Measurements from ENCODE around the gene HBS1L.

HBS1L gene

DNA sequence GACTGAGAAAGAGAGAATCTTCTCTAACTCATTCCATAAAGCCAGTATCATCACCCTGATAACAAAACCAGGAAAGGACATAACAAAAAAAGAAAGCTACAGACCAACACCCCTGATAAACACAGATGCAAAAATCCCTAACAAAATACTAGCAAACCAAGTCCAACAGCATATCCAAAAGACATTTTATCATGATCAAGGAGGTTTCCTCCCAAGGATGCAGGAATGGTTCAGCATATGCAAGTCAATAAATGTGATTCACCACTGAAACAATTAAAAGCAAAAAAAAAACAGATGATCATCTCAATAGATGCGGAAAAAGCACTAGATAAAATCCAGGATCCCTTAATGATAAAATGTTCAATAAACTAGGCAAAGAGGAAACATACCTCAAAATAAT lies 80.3 kb downstream of the HBS1L start:
- H3K23ac ChIP-seq (ENCODE audit: low read depth, low read length, poor library complexity) = no peak overlapping the region
- WGBS, 2 donors (ENCODE audit: extremely low coverage in 2 of 2, insufficient read length in 2 of 2, insufficient replicate concordance in 1 of 2) = no CpG with 5 or more reads among the region's 1 CpG
- no peak overlapping the region for H2AFZ ChIP-seq (ENCODE audit: low read length)
- no peaks in the 10 kb centered on the region for H3K9me3 ChIP-seq (replicated peaks in 1 of 2; ENCODE audit: control insufficient read depth in 2 of 2, insufficient read depth in 1 of 2, low read depth in 1 of 2, low read length in 2 of 2)
- no peak overlapping the region for H2BK12ac ChIP-seq (ENCODE audit: low read length)
- no peak overlapping the region for H3K27ac ChIP-seq (replicated peaks; ENCODE audit: low read length)
- H3K4ac ChIP-seq (ENCODE audit: low read length) = no peak overlapping the region
- no peak overlapping the region for H3K9ac ChIP-seq (ENCODE audit: low read depth, low read length, poor library complexity)
- no peak overlapping the region for H3K14ac ChIP-seq (ENCODE audit: low read length)
- H3K27me3 ChIP-seq (ENCODE audit: control insufficient read depth in 3 of 3, insufficient read depth in 3 of 3, low read depth in 1 of 3, low read length in 3 of 3) = no peaks in the 10 kb centered on the region
- no peaks in the 10 kb centered on the region for H3K79me1 ChIP-seq (ENCODE audit: low read depth, low read length)
- H3K36me3 ChIP-seq (replicated peaks in 1 of 2; ENCODE audit: control insufficient read depth in 2 of 2, insufficient read depth in 2 of 2, low read length in 2 of 2) = peaks cover 3 to 60% of the 10 kb centered on the region in 2 donors
- no peak for DNase-seq (ENCODE audit: low spot score)
- no peak overlapping the region for H2BK5ac ChIP-seq (ENCODE audit: low read length)
- H2BK15ac ChIP-seq (ENCODE audit: low read length) = no peak overlapping the region
- H3K18ac ChIP-seq (ENCODE audit: low read length) = no peak overlapping the region
- no peak overlapping the region for H2AK5ac ChIP-seq (ENCODE audit: low read depth, low read length)
- H3K4me1 ChIP-seq (ENCODE audit: control insufficient read depth in 2 of 2, insufficient read depth in 1 of 2, low read depth in 1 of 2, low read length in 2 of 2) = no peaks in the 10 kb centered on the region
- no peak overlapping the region for H3K4me2 ChIP-seq (ENCODE audit: insufficient read depth, low read length, poor library complexity, severe bottlenecking)
- no peak overlapping the region for H2BK120ac ChIP-seq (ENCODE audit: low read depth, low read length)
- H4K91ac ChIP-seq (ENCODE audit: low read depth, low read length, poor library complexity) = no peak overlapping the region
- no peak overlapping the region for H4K8ac ChIP-seq (ENCODE audit: low read depth, low read length)
- H3K4me3 ChIP-seq (ENCODE audit: low read length in 2 of 2) = no peak overlapping the region

GRCh38 chr6:134967711-134968110 lies 86.9 kb downstream of the HBS1L start:
- no peaks in the 10 kb centered on the region for H3K9me3 ChIP-seq (replicated peaks in 1 of 2; ENCODE audit: control insufficient read depth in 2 of 2, insufficient read depth in 1 of 2, low read depth in 1 of 2, low read length in 2 of 2)
- no peak overlapping the region for H3K4me2 ChIP-seq (ENCODE audit: insufficient read depth, low read length, poor library complexity, severe bottlenecking)
- no CpG with 5 or more reads among the region's 1 CpG for WGBS, 2 donors (ENCODE audit: extremely low coverage in 2 of 2, insufficient read length in 2 of 2, insufficient replicate concordance in 1 of 2)
- no peak overlapping the region for H2BK12ac ChIP-seq (ENCODE audit: low read length)
- H2BK120ac ChIP-seq (ENCODE audit: low read depth, low read length) = no peak overlapping the region
- no peak overlapping the region for H3K9ac ChIP-seq (ENCODE audit: low read depth, low read length, poor library complexity)
- H4K8ac ChIP-seq (ENCODE audit: low read depth, low read length) = no peak overlapping the region
- H3K79me1 ChIP-seq (ENCODE audit: low read depth, low read length) = no peaks in the 10 kb centered on the region
- H3K27ac ChIP-seq (replicated peaks; ENCODE audit: low read length) = no peak overlapping the region
- DNase-seq (ENCODE audit: low spot score) = no peak
- no peak overlapping the region for H3K14ac ChIP-seq (ENCODE audit: low read length)
- no peaks in the 10 kb centered on the region for H3K27me3 ChIP-seq (ENCODE audit: control insufficient read depth in 3 of 3, insufficient read depth in 3 of 3, low read depth in 1 of 3, low read length in 3 of 3)
- H3K18ac ChIP-seq (ENCODE audit: low read length) = no peak overlapping the region
- H2AFZ ChIP-seq (ENCODE audit: low read length) = no peak overlapping the region
- H3K4me1 ChIP-seq (ENCODE audit: control insufficient read depth in 2 of 2, insufficient read depth in 1 of 2, low read depth in 1 of 2, low read length in 2 of 2) = no peaks in the 10 kb centered on the region
- H3K36me3 ChIP-seq (replicated peaks in 1 of 2; ENCODE audit: control insufficient read depth in 2 of 2, insufficient read depth in 2 of 2, low read length in 2 of 2) = peaks cover 0 to 55% of the 10 kb centered on the region in 2 donors
- no peak overlapping the region for H3K23ac ChIP-seq (ENCODE audit: low read depth, low read length, poor library complexity)
- no peak overlapping the region for H2BK5ac ChIP-seq (ENCODE audit: low read length)
- no peak overlapping the region for H2AK5ac ChIP-seq (ENCODE audit: low read depth, low read length)
- H2BK15ac ChIP-seq (ENCODE audit: low read length) = no peak overlapping the region
- no peak overlapping the region for H3K4ac ChIP-seq (ENCODE audit: low read length)
- no peak overlapping the region for H3K4me3 ChIP-seq (ENCODE audit: low read length in 2 of 2)
- no peak overlapping the region for H4K91ac ChIP-seq (ENCODE audit: low read depth, low read length, poor library complexity)

DNA sequence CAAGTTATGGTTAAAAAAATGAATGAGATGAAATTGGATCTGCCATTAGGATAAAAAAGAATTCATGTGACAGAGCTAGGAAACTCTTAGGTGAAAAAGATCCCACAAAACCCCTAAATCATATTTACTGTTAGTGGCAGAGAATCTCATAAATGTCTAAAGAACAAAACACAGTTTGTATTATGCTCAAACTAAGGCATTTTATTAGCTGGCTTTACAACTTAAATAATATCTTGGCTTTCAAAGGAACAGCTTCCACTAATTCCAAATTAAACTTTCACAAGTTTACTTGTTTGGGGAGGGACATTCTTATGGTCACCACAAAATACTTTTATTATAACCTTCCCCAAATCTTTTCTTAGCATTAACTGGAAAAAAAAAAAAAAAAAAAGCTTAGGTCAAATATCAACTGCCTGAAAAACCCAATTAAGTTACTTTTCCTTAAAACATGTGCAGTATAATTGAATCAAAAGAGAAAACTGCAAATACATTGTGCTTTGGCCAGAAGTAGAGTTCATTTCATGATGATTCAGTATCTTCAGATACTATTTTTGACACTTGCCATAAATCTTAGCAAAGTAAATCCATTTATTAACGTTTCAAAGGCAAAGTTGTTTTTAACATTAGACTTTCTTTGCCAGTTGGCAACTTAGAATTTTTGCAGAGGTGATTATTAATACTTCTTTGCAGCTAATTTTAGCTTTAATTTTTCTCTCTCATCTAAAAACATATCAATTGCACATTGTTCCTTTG lies 90.0 kb downstream of the HBS1L start:
- Histone ChIP-seq H3K27me3 (ENCODE audit: control insufficient read depth in 3 of 3, insufficient read depth in 3 of 3, low read depth in 1 of 3, low read length in 3 of 3) (no peaks in the 10 kb centered on the region), H2BK120ac (ENCODE audit: low read depth, low read length) (no peak overlapping the region), H2AK5ac (ENCODE audit: low read depth, low read length) (no peak overlapping the region), H3K79me1 (ENCODE audit: low read depth, low read length) (no peaks in the 10 kb centered on the region), H3K9me3 (replicated peaks in 1 of 2; ENCODE audit: control insufficient read depth in 2 of 2, insufficient read depth in 1 of 2, low read depth in 1 of 2, low read length in 2 of 2) (peaks cover 0 to 9% of the 10 kb centered on the region in 2 donors), H3K4me2 (ENCODE audit: insufficient read depth, low read length, poor library complexity, severe bottlenecking) (no peak overlapping the region), H3K4ac (ENCODE audit: low read length) (no peak overlapping the region), H2AFZ (ENCODE audit: low read length) (no peak overlapping the region), H2BK15ac (ENCODE audit: low read length) (no peak overlapping the region), H4K8ac (ENCODE audit: low read depth, low read length) (no peak overlapping the region), H3K36me3 (replicated peaks in 1 of 2; ENCODE audit: control insufficient read depth in 2 of 2, insufficient read depth in 2 of 2, low read length in 2 of 2) (peaks cover 0 to 70% of the 10 kb centered on the region in 2 donors), H2BK12ac (ENCODE audit: low read length) (no peak overlapping the region), H3K27ac (replicated peaks; ENCODE audit: low read length) (no peak overlapping the region), H3K23ac (ENCODE audit: low read depth, low read length, poor library complexity) (no peak overlapping the region), H3K4me3 (ENCODE audit: low read length in 2 of 2) (no peak overlapping the region), H3K14ac (ENCODE audit: low read length) (no peak overlapping the region), H2BK5ac (ENCODE audit: low read length) (no peak overlapping the region), H3K9ac (ENCODE audit: low read depth, low read length, poor library complexity) (no peak overlapping the region), H4K91ac (ENCODE audit: low read depth, low read length, poor library complexity) (no peak overlapping the region), H3K4me1 (ENCODE audit: control insufficient read depth in 2 of 2, insufficient read depth in 1 of 2, low read depth in 1 of 2, low read length in 2 of 2) (no peaks in the 10 kb centered on the region), H3K18ac (ENCODE audit: low read length) (no peak overlapping the region)
- no CpG with 5 or more reads among the region's 1 CpG for WGBS, 2 donors (ENCODE audit: extremely low coverage in 2 of 2, insufficient read length in 2 of 2, insufficient replicate concordance in 1 of 2)
- no peak for DNase-seq (ENCODE audit: low spot score)

DNA sequence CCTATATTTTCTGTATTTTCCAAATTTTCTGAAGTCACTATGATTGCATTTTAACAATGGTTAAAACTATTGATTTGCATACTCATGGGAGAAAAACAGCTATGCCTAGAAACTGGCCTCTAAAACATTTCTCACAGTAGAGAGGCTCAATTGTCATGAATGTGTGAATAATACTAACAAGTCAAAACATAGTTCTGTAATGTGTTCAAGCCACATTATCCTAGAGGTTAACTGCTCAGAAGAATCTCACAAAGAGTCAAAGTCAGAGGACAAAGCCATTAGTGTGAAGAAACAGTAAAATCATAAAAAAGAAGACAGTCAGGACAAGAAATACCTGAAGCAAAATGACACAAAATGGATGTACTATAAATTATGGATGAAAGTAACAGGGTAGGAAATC lies 92.2 kb downstream of the HBS1L start:
- Histone ChIP-seq H2AK5ac (ENCODE audit: low read depth, low read length) (no peak overlapping the region), H3K14ac (ENCODE audit: low read length) (no peak overlapping the region), H3K9ac (ENCODE audit: low read depth, low read length, poor library complexity) (no peak overlapping the region), H3K36me3 (replicated peaks in 1 of 2; ENCODE audit: control insufficient read depth in 2 of 2, insufficient read depth in 2 of 2, low read length in 2 of 2) (peaks cover 0 to 60% of the 10 kb centered on the region in 2 donors), H3K79me1 (ENCODE audit: low read depth, low read length) (no peaks in the 10 kb centered on the region), H3K4me1 (ENCODE audit: control insufficient read depth in 2 of 2, insufficient read depth in 1 of 2, low read depth in 1 of 2, low read length in 2 of 2) (no peaks in the 10 kb centered on the region), H2BK5ac (ENCODE audit: low read length) (no peak overlapping the region), H3K4ac (ENCODE audit: low read length) (no peak overlapping the region), H3K27ac (replicated peaks; ENCODE audit: low read length) (no peak overlapping the region), H3K27me3 (ENCODE audit: control insufficient read depth in 3 of 3, insufficient read depth in 3 of 3, low read depth in 1 of 3, low read length in 3 of 3) (no peaks in the 10 kb centered on the region), H3K18ac (ENCODE audit: low read length) (no peak overlapping the region), H3K4me2 (ENCODE audit: insufficient read depth, low read length, poor library complexity, severe bottlenecking) (no peak overlapping the region), H3K9me3 (replicated peaks in 1 of 2; ENCODE audit: control insufficient read depth in 2 of 2, insufficient read depth in 1 of 2, low read depth in 1 of 2, low read length in 2 of 2) (peaks cover 4 to 17% of the 10 kb centered on the region in 2 donors), H2BK15ac (ENCODE audit: low read length) (no peak overlapping the region), H3K4me3 (ENCODE audit: low read length in 2 of 2) (no peak overlapping the region), H2BK12ac (ENCODE audit: low read length) (no peak overlapping the region), H4K91ac (ENCODE audit: low read depth, low read length, poor library complexity) (no peak overlapping the region), H3K23ac (ENCODE audit: low read depth, low read length, poor library complexity) (no peak overlapping the region), H2BK120ac (ENCODE audit: low read depth, low read length) (no peak overlapping the region), H4K8ac (ENCODE audit: low read depth, low read length) (no peak overlapping the region), H2AFZ (ENCODE audit: low read length) (no peak overlapping the region)
- no peak for DNase-seq (ENCODE audit: low spot score)
